ENCODE results near the gene LIMS1. TPM values are rescaled to one million over a fixed set of nuclear protein-coding genes. Genes with fewer than 3 reads are reported as not detected.
"Not testable (repeated sequence)": the region's sequence is repeated elsewhere in the genome, so short reads cannot be mapped to it uniquely, and the experiment has no call there.

The LIMS1 gene
- total RNA-seq, 2 donors from 2014 or later: 171 to 199 TPM

DNA sequence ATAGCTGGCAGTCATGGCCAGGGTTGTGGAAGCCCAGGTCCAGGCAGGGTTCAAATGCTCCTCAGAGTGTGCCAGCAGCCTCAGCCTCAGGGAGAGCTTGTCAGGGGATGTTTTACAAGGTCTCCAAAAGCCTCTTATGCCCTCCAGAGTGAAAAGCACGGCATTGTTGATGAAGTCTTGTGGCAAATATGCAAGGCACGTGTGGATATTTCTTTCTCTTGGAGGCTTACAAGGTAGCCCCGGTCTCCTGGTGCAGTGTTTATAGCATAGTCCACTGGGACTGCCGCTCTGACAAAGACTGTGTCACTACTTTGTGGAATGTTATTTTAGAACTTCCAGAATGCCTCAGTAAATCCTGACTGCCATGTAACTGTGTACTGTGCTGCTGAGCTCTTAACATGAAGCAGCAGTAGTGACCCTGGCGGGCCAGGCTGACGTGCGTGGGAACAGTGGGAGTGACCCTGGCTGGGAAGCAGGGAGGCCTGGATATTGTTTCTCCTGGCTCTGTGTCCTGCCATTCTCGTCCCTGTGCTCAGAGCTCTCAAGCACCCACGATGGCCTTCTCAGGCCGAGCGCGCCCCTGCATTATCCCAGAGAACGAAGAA is 120.4 kb downstream of the LIMS1 start:
- not testable (repeated sequence) for H3K36me3 ChIP-seq; H3K9me3 ChIP-seq; H3K27me3 ChIP-seq (replicated peaks; ENCODE audit: insufficient read depth)
- peak; percentile 85 for ATAC-seq (ENCODE audit: insufficient number of reproducible peaks, low FRiP score, low read depth)
- peak; percentile 42 for DNase-seq (ENCODE audit: low spot score)
- Histone ChIP-seq H3K27ac (peak overlapping the region; percentile 67 to 80), H3K4me1 (ENCODE audit: control insufficient read depth in 1 of 2, low read depth in 2 of 2) (peaks cover 8 to 19% of the 10 kb centered on the region in 2 donors), H3K4me3 (peak overlapping the region; percentile 58)

DNA sequence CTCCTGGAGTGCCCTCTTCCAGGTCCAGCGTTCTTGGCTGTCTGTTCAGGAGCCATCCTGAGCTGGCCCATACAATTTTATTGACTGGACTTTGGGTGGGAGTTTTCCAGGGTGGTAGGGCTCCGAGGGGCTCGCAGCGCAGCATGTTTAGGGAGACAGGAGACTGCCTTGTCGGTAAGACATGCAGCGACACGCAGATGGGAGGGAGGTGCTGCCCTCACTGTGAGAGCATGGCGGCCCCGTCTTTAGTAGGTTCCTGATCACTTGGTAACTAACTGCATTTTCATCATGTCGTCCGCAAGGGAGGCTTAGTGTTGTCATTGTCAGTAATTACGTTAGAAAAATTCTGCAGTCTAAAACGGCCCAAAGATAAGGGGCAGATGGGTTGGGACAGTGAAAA is 121.0 kb downstream of the LIMS1 start:
- not testable (repeated sequence) for H3K27me3 ChIP-seq (replicated peaks; ENCODE audit: insufficient read depth); H3K4me3 ChIP-seq; DNase-seq (ENCODE audit: low spot score); H3K36me3 ChIP-seq; ATAC-seq (ENCODE audit: insufficient number of reproducible peaks, low FRiP score, low read depth); H3K9me3 ChIP-seq
- Histone ChIP-seq H3K4me1 (ENCODE audit: control insufficient read depth in 1 of 2, low read depth in 2 of 2) (peaks cover 8 to 19% of the 10 kb centered on the region in 2 donors), H3K27ac (peak overlapping the region in 1 of 2 donors; percentile 80)

DNA sequence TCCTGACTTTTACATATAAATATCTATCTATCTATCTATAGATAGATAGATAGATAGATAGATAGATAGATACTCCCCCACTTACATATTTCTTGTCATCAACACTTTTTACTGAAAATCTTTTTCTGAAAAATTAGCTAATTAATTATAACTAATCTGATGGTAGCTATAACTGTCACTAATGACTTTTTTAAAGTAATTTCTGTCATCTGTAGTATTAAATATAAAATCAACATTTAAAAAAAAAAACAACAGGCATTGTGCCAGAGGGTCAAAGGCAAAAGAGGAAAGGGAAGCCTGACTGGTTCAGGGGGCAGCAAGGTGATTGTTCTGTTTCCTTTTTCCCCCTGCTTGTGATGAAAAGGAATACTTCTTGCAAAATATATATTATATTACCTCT is 122.0 kb downstream of the LIMS1 start:
- not testable (repeated sequence) for DNase-seq (ENCODE audit: low spot score); H3K36me3 ChIP-seq; ATAC-seq (ENCODE audit: insufficient number of reproducible peaks, low FRiP score, low read depth); H3K27me3 ChIP-seq (replicated peaks; ENCODE audit: insufficient read depth); H3K9me3 ChIP-seq
- Histone ChIP-seq H3K27ac (peak overlapping the region in 1 of 2 donors; percentile 30), H3K4me1 (ENCODE audit: control insufficient read depth in 1 of 2, low read depth in 2 of 2) (peaks cover 6 to 20% of the 10 kb centered on the region in 2 donors), H3K4me3 (peak overlapping the region; percentile 47)

DNA sequence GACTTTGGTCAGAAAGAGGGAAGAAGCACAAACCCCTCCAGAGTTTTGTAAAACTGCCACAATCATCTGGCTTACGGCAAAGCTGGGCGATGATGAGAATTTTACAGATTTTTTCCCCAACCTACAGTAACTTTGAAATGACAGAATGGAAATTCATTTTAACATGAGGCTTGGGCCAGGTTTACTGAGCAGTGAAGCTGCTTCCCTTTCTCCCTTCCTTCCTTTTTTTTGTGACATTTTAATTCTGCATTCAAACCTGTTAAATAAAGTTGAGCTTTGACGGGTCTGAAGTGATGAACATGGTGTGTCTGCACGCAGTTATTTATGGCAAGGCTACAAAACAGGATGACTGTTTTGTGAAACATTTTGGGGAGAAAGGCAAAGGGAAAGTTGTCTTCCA is 123.2 kb downstream of the LIMS1 start:
- Histone ChIP-seq H3K4me1 (ENCODE audit: control insufficient read depth in 1 of 2, low read depth in 2 of 2) (peaks cover 2 to 27% of the 10 kb centered on the region in 2 donors), H3K27ac (peak overlapping the region; percentile 38 to 60), H3K4me3 (peak overlapping the region; percentile 50)
- not testable (repeated sequence) for H3K9me3 ChIP-seq; ATAC-seq (ENCODE audit: insufficient number of reproducible peaks, low FRiP score, low read depth); H3K27me3 ChIP-seq (replicated peaks; ENCODE audit: insufficient read depth); DNase-seq (ENCODE audit: low spot score); H3K36me3 ChIP-seq

DNA sequence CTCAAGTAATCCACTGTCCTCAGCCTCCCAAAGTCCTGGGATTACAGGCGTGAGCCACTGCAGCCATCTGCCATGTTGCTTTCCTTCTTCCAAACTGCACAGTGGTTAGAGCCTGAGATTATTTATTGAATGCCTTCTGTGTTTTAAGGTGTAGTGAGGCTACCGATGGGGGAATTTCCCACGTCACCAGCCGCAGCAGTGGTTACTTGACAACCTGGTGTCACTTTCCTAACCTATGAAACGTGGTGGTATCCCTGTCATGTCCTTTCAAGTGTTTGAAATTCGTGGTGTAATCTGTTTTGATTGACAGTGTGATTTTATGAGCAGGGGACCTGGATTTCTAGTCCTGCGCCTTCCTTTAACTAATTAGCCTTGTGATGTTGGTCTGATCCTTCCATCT is 124.3 kb downstream of the LIMS1 start:
- not testable (repeated sequence) for H3K27ac ChIP-seq; H3K4me3 ChIP-seq; H3K27me3 ChIP-seq (replicated peaks; ENCODE audit: insufficient read depth); ATAC-seq (ENCODE audit: insufficient number of reproducible peaks, low FRiP score, low read depth); H3K9me3 ChIP-seq; H3K36me3 ChIP-seq; DNase-seq (ENCODE audit: low spot score)
- H3K4me1 ChIP-seq (ENCODE audit: control insufficient read depth in 1 of 2, low read depth in 2 of 2): peaks cover 11 to 35% of the 10 kb centered on the region in 2 donors

DNA sequence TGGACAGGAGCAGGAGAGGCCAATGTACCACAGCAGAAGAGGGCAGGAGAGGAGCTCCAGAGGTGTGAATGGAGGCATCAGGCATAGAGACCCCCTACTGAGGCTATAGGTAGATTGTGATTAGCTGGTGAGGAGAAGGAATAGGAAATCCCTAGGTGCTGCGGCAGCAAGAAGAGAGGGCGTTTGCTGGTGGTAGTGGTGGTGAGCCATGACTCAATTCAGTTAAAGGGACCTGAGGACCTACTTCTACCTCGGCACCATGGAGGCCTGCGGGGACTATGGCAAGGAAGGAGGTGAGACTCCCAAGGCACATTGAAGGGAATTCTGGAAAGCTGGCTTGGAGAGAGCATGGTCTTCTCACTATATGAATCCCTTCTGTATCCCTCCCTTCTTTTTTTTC is 127.2 kb downstream of the LIMS1 start:
- not testable (repeated sequence) for ATAC-seq (ENCODE audit: insufficient number of reproducible peaks, low FRiP score, low read depth)

DNA sequence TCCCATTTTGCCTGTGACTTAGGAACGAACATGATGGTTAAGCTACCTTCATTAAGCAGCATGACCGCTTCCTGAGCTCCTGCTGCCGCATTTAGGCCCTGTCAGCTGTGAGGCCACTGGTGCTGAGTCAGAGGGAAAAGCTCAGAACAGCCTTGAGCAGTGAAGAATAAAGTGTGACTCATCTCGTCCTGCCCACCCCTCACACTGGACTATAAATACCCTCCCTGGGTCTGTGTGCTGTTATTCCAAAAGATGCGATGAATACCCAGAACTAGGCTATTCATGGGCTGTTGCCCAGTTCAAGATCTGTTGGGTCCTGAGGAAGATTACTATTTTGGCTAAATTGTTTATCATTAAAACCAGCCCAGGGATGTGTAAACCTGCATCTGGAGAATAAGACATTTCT is 127.9 kb downstream of the LIMS1 start:
- not testable (repeated sequence) for H3K4me3 ChIP-seq; H3K36me3 ChIP-seq; H3K9me3 ChIP-seq; H3K27me3 ChIP-seq (replicated peaks; ENCODE audit: insufficient read depth)
- H3K27ac ChIP-seq: peak overlapping the region; percentile 79 to 87
- ATAC-seq (ENCODE audit: insufficient number of reproducible peaks, low FRiP score, low read depth) (peak; percentile 99), DNase-seq (ENCODE audit: low spot score) (peak; percentile 55)
- H3K4me1 ChIP-seq (ENCODE audit: control insufficient read depth in 1 of 2, low read depth in 2 of 2): peaks cover 14 to 30% of the 10 kb centered on the region in 2 donors

More for the DNA sequence above, 127.2 kb downstream of the LIMS1 start:
- not testable (repeated sequence) for H3K36me3 ChIP-seq; H3K9me3 ChIP-seq; H3K4me3 ChIP-seq; H3K27me3 ChIP-seq (replicated peaks; ENCODE audit: insufficient read depth); DNase-seq (ENCODE audit: low spot score)
- H3K27ac ChIP-seq: peak overlapping the region; percentile 79 to 87
- peaks cover 14 to 30% of the 10 kb centered on the region in 2 donors for H3K4me1 ChIP-seq (ENCODE audit: control insufficient read depth in 1 of 2, low read depth in 2 of 2)

DNA sequence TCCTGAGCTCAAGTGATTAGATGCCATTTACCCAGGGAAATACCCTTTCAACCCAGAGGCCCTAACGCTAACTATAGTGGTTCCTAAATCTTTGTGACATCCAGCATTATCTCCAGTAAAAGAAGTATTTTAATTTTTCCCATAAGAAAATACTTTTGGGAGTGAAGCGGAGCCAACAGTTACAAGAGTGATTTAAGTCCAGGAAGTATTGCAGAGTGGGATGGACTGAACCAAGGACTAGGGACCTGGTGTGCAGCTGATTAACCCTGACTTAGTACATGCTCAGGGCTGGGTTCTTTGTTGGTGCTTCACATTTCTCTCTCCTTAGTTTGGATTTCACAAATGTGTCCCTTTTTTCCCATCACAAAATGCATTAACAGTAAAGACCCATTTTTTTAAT is 129.1 kb downstream of the LIMS1 start:
- not testable (repeated sequence) for H3K4me3 ChIP-seq; H3K36me3 ChIP-seq; H3K27me3 ChIP-seq (replicated peaks; ENCODE audit: insufficient read depth); DNase-seq (ENCODE audit: low spot score); ATAC-seq (ENCODE audit: insufficient number of reproducible peaks, low FRiP score, low read depth); H3K9me3 ChIP-seq
- Histone ChIP-seq H3K27ac (peak overlapping the region; percentile 79 to 87), H3K4me1 (ENCODE audit: control insufficient read depth in 1 of 2, low read depth in 2 of 2) (peaks cover 14 to 25% of the 10 kb centered on the region in 2 donors)

DNA sequence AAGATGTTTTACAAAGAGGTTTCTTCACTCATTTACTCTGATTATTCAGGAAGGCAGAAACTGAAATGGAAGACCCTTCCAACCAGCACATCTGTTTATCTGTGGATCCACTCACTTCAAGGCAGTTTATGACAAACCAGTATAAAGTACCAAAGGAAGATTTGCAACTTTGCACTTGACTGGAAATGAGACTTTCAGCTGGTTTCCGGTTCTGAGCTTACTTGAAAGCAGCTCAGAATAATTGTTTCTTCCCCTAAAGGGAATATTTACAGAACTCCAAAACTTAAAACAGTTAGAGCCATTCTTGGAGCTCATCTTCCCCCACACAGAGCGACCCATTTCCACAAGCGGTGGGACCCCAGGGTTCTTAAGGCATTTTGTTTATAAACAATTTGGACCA is 129.8 kb downstream of the LIMS1 start:
- peaks cover 14 to 25% of the 10 kb centered on the region in 2 donors for H3K4me1 ChIP-seq (ENCODE audit: control insufficient read depth in 1 of 2, low read depth in 2 of 2)
- ATAC-seq (ENCODE audit: insufficient number of reproducible peaks, low FRiP score, low read depth); DNase-seq (ENCODE audit: low spot score); H3K9me3 ChIP-seq; H3K4me3 ChIP-seq; H3K27me3 ChIP-seq (replicated peaks; ENCODE audit: insufficient read depth); H3K36me3 ChIP-seq: not testable (repeated sequence)
- H3K27ac ChIP-seq: peak overlapping the region in 1 of 2 donors; percentile 60

DNA sequence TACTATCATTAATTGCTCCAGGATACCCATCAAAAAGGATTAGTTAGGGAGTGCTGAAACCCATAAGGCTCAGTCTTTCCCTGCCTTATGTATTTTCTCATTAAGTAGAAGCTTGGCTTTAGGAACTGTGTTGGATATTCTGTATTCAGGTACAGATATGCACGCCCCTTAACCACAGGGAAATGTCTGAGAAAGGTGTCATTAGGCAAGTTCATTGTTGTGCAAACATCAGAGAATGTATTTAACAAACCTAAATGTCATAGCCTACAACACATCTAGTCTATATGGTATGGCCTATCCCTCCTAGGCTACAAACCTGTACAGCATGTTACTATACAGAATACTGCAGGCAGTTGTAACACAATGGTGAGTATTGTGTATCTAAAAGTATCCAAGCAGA is 130.7 kb downstream of the LIMS1 start:
- H3K4me1 ChIP-seq (ENCODE audit: control insufficient read depth in 1 of 2, low read depth in 2 of 2): peaks cover 14 to 25% of the 10 kb centered on the region in 2 donors
- H3K27me3 ChIP-seq (replicated peaks; ENCODE audit: insufficient read depth); H3K27ac ChIP-seq; H3K9me3 ChIP-seq; H3K36me3 ChIP-seq; DNase-seq (ENCODE audit: low spot score); H3K4me3 ChIP-seq; ATAC-seq (ENCODE audit: insufficient number of reproducible peaks, low FRiP score, low read depth): not testable (repeated sequence)

DNA sequence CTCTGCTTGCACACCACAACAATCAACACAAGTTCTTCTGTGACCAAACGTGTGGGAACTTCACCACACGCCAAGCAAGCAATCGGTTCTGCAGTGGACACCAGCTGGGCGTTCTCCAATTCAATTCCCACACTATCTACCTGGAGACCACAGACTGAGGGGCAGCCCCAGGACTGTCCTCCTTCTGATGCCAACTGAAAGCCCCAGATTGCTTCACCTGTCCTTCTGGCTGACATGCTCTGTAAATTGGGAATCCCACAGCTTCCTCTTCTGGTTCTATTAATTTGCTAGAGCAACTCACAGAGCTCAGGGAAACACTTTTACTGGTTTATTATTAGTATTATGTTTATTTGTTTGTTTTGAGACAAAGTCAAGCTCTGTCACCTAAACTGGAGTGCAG is 131.7 kb downstream of the LIMS1 start:
- DNase-seq (ENCODE audit: low spot score); ATAC-seq (ENCODE audit: insufficient number of reproducible peaks, low FRiP score, low read depth); H3K9me3 ChIP-seq; H3K36me3 ChIP-seq; H3K4me3 ChIP-seq; H3K27me3 ChIP-seq (replicated peaks; ENCODE audit: insufficient read depth): not testable (repeated sequence)
- H3K27ac ChIP-seq: peak overlapping the region; percentile 67 to 76
- peaks cover 14 to 25% of the 10 kb centered on the region in 2 donors for H3K4me1 ChIP-seq (ENCODE audit: control insufficient read depth in 1 of 2, low read depth in 2 of 2)

DNA sequence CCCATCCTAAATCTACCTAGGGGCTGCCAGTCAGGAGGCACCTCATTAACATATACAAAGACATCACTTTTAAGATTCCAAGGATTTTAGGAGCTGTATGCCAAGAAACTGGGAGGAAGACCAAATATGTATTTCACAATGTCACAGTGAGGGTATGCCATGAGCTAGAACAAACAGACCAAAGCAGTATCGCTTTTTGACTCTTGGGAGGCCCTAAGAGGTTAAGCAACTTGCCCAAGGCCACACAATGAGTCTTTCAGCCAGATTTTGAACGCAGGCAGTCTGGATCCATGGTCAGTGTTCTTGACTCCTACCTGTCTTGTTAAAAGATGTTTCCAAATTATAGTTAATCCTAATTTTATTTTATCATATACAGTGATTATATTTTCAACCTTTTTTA is 132.9 kb downstream of the LIMS1 start:
- H3K36me3 ChIP-seq; ATAC-seq (ENCODE audit: insufficient number of reproducible peaks, low FRiP score, low read depth); H3K27me3 ChIP-seq (replicated peaks; ENCODE audit: insufficient read depth); H3K4me3 ChIP-seq; DNase-seq (ENCODE audit: low spot score); H3K9me3 ChIP-seq: not testable (repeated sequence)
- Histone ChIP-seq H3K4me1 (ENCODE audit: control insufficient read depth in 1 of 2, low read depth in 2 of 2) (peaks cover 14 to 16% of the 10 kb centered on the region in 2 donors), H3K27ac (peak overlapping the region in 1 of 2 donors; percentile 47)

DNA sequence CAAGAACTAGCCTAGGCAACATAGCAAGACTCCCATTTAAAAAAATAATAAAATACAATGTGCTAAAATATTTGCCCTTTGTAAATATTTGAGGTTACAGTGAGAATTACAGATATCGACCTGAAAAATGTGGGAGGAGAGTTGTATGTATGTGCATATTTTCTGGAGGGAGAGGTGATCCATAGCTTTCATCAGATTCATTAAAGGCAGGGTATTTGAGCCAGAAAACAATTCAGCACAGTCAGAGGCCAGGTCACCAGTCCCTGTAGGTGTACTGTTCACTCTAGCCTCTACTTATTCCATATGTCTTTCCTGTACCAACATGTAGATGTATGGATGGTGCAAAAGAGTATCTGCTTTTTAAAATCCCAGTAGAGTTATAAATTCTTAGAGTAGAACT is 136.0 kb downstream of the LIMS1 start:
- not testable (repeated sequence) for DNase-seq (ENCODE audit: low spot score); H3K4me3 ChIP-seq; H3K9me3 ChIP-seq; H3K4me1 ChIP-seq (ENCODE audit: control insufficient read depth in 1 of 2, low read depth in 2 of 2); H3K27ac ChIP-seq; ATAC-seq (ENCODE audit: insufficient number of reproducible peaks, low FRiP score, low read depth); H3K36me3 ChIP-seq; H3K27me3 ChIP-seq (replicated peaks; ENCODE audit: insufficient read depth)
